ENCODE data around the gene HSFX1. TPM values are rescaled to one million over a fixed set of nuclear protein-coding genes. Genes with fewer than 3 reads are reported as not detected.

The HSFX1 gene
- total RNA-seq, 4 donors from 2014 or later, result 2.1 to 5.0 (median 3.8) TPM; not detected in 1

- H3K36me3 ChIP-seq, result no peaks in the 10 kb centered on the region
- TF ChIP-seq POLR2A (IDR thresholded peaks at IDR 0.05), result no peak
- TF ChIP-seq CTCF (IDR thresholded peaks at IDR 0.05), result no peak
- no peak overlapping the region for H3K4me3 ChIP-seq
- H3K4me1 ChIP-seq, result no peaks in the 10 kb centered on the region
- no peak overlapping the region for H3K27ac ChIP-seq
- no peaks in the 10 kb centered on the region for H3K27me3 ChIP-seq
- no peaks in the 10 kb centered on the region for H3K9me3 ChIP-seq
- no peak for DNase-seq
These were observed 44.8 kb downstream of the HSFX1 start for GRCh38 chrX:149818652-149819051.

- Histone ChIP-seq H3K27ac (no peak overlapping the region), H3K4me1 (no peaks in the 10 kb centered on the region), H3K36me3 (no peaks in the 10 kb centered on the region), H3K9me3 (no peaks in the 10 kb centered on the region), H3K27me3 (no peaks in the 10 kb centered on the region), H3K4me3 (no peak overlapping the region)
- no peak for DNase-seq
- no peak for TF ChIP-seq CTCF (IDR thresholded peaks at IDR 0.05)
- TF ChIP-seq POLR2A (IDR thresholded peaks at IDR 0.05), result no peak
These were observed 45.5 kb downstream of the HSFX1 start for GRCh38 chrX:149819371-149819770.

- Histone ChIP-seq H3K36me3 (no peaks in the 10 kb centered on the region), H3K4me3 (no peak overlapping the region), H3K9me3 (no peaks in the 10 kb centered on the region), H3K4me1 (no peaks in the 10 kb centered on the region), H3K27ac (no peak overlapping the region), H3K27me3 (no peaks in the 10 kb centered on the region)
- no peak for DNase-seq
- TF ChIP-seq CTCF (IDR thresholded peaks at IDR 0.05) (no peak), POLR2A (IDR thresholded peaks at IDR 0.05) (no peak)
These were observed 51.6 kb downstream of the HSFX1 start for GRCh38 chrX:149825424-149825823.

Small RNAs within 50 kb of the gene (small RNA-seq; reads per million reads assigned to genes)
- gene AC244098.1, result 0 reads per million in 2 donors
- gene AC244098.2, result 0 reads per million in 2 donors
- 0 reads per million in 2 donors for gene AC244098.3

Other genes with a start within 250 kb of the HSFX1 start
- gene EOLA1, start 233.1 kb upstream of the HSFX1 start, total RNA-seq, result 10 to 100 TPM; 11.9 to 23.1 (median 16.7) TPM
- not detected for gene HSFX3, start 224.1 kb upstream of the HSFX1 start, total RNA-seq
- not detected for gene MAGEA9B, start 186.6 kb upstream of the HSFX1 start, total RNA-seq
- 1 to 10 TPM in 1 of 4 donors, not detected in 3; 2.0 TPM for gene HSFX2, start 178.8 kb upstream of the HSFX1 start, total RNA-seq
- gene TMEM185A, start 142.3 kb upstream of the HSFX1 start, total RNA-seq, result 10 to 100 TPM; 11.0 to 17.3 (median 14.3) TPM
- not detected for gene MAGEA11, start 62.0 kb upstream of the HSFX1 start, total RNA-seq
- gene MAGEA9, start 7.9 kb downstream of the HSFX1 start, total RNA-seq, result not detected
- gene MAGEA8, start 107.1 kb downstream of the HSFX1 start, total RNA-seq, result not detected
- gene HSFX4, start 155.5 kb downstream of the HSFX1 start, total RNA-seq, result not detected
- 10 to 100 TPM; 24.5 to 39.6 (median 29.7) TPM for gene EOLA2, start 164.4 kb downstream of the HSFX1 start, total RNA-seq